KG1 (cell line): ENCODE data around the gene CIAO3.

Experiments
- DNase-seq: peaks from one replicate; lab custom pipeline; 2025; lab: John Stamatoyannopoulos, UW

The CIAO3 gene

DNA sequence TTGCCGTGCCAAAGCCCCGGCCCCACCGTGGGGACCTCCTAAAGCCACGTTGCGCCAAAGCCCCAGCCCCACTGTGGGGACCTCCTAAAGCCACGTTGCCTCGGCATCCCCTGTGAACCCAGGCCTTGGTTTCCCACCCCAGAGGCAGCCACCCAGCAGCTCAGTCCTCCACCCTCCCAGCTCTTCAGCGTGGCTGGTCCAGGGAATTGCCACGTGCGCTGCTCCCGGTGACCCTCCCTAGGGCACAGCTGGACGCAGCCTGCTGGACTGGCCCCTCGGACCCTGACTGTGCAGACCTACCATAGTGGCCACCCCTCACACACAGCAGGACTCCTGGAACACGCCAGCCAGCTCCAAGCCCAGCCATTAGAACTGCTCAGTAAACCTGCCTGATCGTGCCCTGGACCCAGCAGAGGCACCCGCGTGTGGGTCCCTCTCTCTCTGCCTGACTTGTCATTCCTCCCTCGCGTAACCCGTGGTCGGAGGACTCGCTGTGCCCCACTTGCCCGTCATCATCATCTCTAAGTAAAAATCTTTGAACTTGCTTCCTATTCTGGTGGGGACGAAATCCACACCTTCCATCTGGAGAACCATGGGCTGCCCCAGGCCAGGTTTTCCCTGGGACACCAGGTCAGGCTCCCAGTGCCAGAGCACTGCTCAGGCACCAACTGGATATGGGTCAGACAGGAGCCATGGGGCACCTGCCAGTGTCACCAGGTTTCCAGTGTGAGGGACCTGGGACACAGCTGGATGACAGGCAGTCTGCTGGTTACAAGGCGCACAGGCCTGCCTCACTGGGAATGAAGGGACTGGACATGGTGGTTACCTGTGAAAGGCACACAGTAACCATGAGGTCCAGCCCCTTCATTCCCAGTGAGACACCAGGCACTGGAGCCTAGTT is 5.6 kb downstream of the CIAO3 start:
- DNase-seq: no peak

GRCh38 chr16:734208-734980 is 6.4 kb downstream of the CIAO3 start:
- DNase-seq: no peak

DNA sequence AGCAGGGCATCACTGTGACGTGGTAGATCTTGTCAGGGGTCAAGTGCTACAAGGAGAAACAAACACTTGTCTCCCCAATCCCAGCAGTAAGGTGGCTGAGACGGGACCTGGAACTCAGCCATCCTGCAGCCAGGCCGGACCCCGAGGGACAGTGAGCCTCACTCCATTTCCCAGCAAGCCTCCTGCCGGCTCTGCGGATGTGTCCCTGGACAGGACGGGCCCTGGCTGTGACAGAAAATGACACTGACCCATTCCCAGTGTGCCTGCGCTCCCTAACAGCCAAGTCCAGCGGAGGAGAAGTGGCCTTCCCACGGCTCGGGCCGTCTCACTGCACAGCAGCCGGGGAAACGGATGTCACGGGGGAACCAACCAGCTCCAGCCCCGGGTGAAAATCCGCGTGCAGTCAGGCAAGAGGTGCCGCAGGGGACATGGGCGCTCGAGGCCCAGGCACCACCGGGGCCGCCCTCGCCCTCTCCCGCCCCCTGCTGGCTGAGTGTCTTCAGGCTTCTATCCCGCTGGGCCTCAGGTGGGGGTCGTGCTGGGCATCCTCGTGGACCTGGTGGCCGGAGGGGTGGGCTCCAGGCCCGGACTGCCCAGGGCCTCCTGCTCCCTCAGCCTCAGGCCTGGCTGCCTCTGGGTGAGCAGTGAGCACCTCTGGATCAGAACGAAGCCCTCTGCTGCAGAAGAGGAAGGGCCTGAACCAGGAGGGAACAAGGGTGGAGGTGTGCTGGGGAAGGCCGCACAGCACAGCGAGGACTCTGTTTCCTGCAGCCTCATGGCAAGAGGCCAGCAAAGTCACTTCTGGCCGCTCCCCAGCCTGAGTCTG is 7.2 kb downstream of the CIAO3 start:
- no peak for DNase-seq

DNA sequence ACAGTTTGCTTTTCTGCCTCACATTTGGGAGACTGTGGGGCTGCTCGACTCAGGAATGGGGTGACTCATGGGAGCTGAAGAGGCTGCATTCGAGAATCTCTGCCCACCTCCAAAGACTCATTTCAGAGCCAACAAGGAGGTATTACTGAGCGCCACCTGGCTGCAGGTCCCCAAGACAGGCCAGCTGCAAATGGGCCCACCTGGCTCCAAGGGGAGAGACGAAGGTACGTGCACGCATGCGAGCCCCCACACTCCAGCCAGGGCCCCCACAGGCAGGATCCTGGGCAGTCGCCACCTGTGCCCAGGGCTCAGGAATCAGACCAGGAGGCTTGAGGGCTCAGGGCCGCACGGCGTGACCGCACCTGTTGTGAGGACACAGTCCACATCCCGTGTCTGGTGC is 7.9 kb downstream of the CIAO3 start:
- DNase-seq: no peak

DNA sequence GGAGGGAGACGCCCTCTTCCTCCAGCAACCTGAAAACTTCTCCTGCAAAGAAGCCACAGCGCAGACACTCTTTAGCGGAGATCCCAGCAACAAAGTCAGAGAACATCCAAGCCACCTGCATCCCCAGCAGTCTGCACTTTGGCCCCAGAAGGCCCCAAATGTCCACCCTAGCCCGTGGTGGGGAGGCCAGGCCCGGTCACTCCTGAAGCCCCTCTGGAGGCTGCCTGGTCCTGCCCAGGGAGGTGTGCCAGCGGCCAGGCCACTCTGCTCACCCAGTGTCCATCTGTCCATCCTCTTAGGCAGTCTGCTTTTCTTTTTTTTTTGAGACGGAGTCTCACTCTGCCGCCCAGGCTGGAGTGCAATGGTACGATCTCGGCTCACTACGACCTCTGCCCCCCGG is 8.5 kb downstream of the CIAO3 start:
- no peak for DNase-seq

GRCh38 chr16:730666-731509 is 9.9 kb downstream of the CIAO3 start:
- DNase-seq: no peak

DNA sequence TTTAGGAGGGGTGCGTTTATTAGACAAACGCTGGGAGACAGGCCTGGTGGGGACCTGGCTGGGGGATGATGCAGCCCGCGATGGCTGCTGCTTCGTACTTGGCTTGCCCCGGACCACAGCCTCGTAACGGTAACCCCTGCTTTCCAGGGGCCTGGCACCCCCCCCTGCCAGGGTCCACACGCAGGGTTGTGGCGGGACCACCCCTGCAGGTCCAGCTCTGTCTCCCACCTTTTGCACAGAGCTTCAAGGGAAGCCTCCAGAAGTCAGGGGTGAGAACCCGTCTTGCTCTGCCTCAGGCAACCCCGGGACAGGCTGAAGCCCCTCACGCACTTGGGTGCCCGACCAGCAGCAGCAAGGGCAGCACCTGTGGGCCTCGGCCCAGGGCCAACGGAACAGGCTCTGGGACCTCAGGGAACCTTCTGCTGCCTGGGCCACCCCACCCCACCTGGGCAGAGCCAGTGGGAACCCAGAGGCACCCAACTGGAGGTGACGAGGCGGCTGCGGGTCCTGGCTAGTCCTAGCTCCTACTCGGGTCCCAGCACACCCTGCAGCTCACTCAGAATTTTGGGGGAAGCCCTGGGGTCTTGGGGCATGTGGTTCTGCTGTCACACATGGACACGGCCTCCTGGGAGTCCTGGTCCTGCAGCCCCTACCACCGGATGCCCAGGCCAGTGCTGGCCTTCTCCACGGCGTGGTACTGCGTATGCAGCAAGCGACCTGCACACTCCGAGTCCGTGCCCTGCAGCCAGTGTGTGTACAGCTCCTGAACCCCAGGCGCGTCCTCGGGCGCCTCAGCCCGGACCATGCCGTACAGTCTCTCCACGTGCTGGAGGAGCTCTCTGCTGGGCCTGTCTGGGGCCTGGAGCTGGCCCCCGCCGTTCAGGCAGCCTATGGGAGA is 10.8 kb downstream of the CIAO3 start:
- no peak for DNase-seq

DNA sequence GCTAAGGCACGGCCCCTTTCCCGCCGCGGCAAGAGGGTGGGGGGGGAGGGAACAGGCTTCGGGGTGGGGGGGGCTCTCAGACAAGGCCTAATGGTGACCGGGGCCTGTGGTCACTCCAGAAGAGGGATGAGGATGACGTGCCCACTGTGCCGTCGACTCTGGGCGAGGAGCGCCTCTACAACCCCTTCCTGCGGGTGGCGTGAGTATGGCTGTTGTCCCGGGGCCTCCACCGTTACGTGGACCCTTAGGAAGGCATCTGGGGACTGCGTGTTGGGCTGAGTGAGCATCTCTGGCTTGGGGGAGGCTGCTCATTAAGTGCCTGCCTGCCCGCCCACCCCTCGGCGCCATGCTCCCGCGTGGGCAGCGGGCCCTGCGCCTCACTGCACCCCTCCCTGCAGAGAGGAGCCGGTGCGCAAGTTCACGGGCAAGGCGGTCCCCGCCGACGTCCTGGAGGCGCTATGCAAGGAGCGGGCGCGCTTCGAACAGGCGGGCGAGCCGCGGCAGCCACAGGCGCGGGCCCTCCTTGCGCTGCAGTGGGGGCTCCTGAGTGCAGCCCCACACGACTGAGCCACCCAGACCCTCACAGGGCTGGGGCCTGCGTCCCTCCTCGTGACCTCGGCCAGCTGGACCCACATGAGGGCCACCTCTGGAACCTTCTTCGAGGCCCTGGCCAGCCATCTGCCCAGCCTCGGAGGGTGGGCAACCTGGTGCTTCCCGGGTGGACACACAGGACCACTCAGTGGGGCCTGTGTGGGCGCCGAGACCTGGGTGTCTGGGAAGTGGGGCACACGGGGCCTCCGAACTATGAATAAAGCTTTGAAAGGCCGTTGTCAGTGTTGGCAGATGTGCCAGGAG is 11.7 kb downstream of the CIAO3 start:
- no peak for DNase-seq

GRCh38 chr16:728131-728889 is 12.5 kb downstream of the CIAO3 start:
- no peak for DNase-seq

GRCh38 chr16:727291-727977 is 13.4 kb downstream of the CIAO3 start:
- DNase-seq: no peak

GRCh38 chr16:726438-727290 is 14.1 kb downstream of the CIAO3 start, which contains the start of the genes CCDC78 and HAGHL:
CCDC78 (minus strand) TSS chr16:726443; CDS start chr16:726367, 76 bp downstream.
HAGHL (plus strand) TSS chr16:727106; CDS start chr16:727510, 404 bp downstream.
- DNase-seq: no peak

DNA sequence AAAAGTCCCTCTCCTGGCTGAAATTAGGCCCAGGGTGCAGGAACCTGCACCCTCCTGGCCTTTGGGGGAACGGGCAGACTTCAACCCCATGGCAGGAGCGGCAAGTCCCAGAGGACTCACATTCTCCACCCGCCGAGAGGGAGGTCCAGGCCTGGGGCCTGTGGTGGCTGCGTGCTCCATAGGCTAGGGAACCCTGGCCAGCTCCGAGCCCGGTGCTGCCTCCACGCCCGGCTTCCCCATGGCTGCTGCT is 14.7 kb downstream of the CIAO3 start:
- DNase-seq: no peak

GRCh38 chr16:725463-726187 is 15.2 kb downstream of the CIAO3 start:
- no peak for DNase-seq

DNA sequence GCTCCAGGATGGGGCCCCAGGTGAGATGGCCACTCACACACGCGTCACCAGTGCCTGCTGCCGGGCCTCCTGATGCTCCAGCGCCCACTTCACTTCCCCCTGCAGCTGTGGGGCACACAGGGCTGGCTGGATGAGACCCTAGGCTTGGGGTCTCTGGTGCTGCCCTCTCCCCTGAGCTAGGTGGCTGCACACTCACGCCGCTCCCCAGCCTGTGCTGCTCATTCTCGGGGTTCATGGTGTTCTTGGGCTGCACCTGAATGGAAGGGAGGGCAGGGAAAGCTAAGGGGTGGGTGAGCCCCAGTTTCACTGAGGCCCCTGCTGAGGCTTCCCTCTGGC is 15.8 kb downstream of the CIAO3 start:
- no peak for DNase-seq

DNA sequence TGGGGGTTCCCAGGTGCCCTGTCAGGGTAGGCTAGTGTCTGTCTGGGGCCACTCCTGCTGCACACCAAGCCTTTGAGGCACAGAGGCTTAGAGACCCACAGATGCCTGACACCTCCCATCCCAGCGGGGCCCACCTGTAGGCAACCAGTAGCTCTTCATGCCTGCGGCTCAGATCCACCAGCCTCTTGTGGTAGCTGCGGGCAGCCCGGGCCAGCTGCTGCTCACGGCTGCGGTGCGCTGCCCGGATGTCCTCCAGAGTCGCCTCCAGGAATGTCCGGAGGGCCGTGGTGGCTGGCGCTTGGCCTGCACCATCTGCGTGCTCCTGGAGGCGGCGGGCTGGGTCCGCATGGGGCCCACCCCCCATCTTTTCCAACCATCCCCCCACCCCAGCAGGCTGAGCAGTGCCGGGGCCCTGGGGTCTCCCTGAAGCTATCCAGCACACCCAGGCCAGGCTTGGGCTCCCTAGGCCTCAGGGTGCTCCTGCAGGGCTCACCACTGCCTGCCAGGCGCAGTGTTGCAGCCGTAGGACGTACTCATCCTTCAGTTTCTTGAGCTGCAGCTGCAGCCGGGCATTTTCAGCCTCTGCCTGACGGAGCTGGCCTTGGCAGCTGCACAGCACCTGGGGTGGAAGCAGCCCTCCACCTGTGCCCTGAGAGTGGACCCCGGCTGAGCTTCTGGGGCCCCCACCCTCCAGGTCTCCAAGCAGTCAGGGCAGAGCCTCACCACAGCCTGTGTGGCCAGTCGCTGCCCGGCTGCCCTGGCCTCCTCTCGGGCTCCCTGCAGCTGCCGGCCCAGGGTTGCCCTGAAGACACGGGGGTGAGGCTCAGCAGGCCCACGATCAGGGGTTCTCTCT is 16.4 kb downstream of the CIAO3 start:
- DNase-seq: no peak

DNA sequence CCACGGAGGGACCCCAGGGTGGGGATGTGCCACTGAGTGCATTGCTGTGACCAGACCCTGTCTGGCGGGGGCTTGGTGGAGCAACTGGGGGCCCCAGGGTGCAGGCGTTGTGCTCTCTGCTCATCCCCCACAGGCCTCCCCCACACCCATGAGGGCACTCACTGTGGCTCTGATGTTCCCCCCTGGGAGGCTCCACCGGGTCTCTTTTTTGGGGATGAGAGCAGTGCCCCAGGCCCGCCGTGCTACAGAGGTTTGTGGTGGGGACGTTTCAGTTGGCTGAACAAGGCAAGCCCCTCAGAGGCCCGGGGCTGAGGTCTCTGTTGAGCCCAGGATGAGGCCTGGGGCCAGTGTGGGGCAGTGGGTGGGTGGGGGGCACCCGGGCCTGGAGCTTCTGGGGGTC is 17.1 kb downstream of the CIAO3 start:
- no peak for DNase-seq
